Measurements from ENCODE around the gene SEPTIN11. TPM values are rescaled to one million over a fixed set of nuclear protein-coding genes. Genes with fewer than 3 reads are reported as not detected.

SEPTIN11 gene
- total and polyA plus RNA-seq, 9 of the 15 experiments (the other 6 are each of a cell fraction or from before 2014, with no cell fraction given): 25.7 to 142 (median 84.3) TPM

DNA sequence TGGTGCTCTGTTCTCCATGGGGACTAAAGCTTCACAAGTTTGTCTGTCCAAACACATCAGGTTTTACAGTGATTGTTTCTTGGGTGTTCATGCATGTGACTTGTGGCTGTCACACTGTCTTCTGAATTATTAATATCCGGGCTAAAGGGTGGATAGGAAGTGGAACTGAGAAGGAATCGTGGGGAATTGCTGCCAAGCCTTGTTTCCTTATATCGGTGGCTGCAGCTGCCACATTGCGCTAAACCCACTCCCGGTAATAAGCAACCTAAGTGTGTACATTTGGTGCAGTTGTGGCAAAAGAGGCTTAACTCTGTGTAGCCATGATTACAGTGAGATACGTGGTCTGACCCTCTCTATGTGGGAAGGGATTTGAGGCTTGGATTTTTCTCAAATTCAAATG, 30.7 kb downstream of the SEPTIN11 start:
- H3K4me1 ChIP-seq (replicated peaks in 1 of 2; ENCODE audit: control insufficient read depth in 2 of 2, insufficient read depth in 2 of 2, low read length in 2 of 2): peaks cover 5 to 30% of the 10 kb centered on the region in 2 experiments; a peak in 4 of 5 replicates
- no peak overlapping the region for H3K27ac ChIP-seq (ENCODE audit: extremely low read depth, low read depth, low read length)
- TF ChIP-seq, protein P1, sequence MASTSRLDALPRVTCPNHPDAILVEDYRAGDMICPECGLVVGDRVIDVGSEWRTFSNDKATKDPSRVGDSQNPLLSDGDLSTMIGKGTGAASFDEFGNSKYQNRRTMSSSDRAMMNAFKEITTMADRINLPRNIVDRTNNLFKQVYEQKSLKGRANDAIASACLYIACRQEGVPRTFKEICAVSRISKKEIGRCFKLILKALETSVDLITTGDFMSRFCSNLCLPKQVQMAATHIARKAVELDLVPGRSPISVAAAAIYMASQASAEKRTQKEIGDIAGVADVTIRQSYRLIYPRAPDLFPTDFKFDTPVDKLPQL (IDR thresholded peaks at IDR 0.05; ENCODE audit: extremely low read depth, insufficient read length): no peak
- no peak for TF ChIP-seq ELF2 (CRISPR knock-in tag; IDR thresholded peaks at IDR 0.05)
- TF ChIP-seq, protein P2, sequence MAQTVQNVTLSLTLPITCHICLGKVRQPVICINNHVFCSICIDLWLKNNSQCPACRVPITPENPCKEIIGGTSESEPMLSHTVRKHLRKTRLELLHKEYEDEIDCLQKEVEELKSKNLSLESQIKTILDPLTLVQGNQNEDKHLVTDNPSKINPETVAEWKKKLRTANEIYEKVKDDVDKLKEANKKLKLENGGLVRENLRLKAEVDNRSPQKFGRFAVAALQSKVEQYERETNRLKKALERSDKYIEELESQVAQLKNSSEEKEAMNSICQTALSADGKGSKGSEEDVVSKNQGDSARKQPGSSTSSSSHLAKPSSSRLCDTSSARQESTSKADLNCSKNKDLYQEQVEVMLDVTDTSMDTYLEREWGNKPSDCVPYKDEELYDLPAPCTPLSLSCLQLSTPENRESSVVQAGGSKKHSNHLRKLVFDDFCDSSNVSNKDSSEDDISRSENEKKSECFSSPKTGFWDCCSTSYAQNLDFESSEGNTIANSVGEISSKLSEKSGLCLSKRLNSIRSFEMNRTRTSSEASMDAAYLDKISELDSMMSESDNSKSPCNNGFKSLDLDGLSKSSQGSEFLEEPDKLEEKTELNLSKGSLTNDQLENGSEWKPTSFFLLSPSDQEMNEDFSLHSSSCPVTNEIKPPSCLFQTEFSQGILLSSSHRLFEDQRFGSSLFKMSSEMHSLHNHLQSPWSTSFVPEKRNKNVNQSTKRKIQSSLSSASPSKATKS (CRISPR knock-in tag; IDR thresholded peaks at IDR 0.05): no peak
- no peak for TF ChIP-seq NCOA4 (IDR thresholded peaks at IDR 0.05; ENCODE audit: partially characterized antibody)
- TF ChIP-seq TEAD2 (tag; IDR thresholded peaks at IDR 0.05): no peak
- no peak for TF ChIP-seq ZNF24 (IDR thresholded peaks at IDR 0.05)
- TF ChIP-seq XRCC5 (IDR thresholded peaks at IDR 0.05; ENCODE audit: low read depth, low read length): no peak
- TF ChIP-seq ZNF253 (CRISPR knock-in tag; conservative IDR thresholded peaks at IDR 0.05): no peak
- no peak for TF ChIP-seq MAZ (CRISPR knock-in tag; conservative IDR thresholded peaks at IDR 0.05 in 1 of 2, IDR thresholded peaks at IDR 0.05 in 1 of 2)
- TF ChIP-seq, protein P3, sequence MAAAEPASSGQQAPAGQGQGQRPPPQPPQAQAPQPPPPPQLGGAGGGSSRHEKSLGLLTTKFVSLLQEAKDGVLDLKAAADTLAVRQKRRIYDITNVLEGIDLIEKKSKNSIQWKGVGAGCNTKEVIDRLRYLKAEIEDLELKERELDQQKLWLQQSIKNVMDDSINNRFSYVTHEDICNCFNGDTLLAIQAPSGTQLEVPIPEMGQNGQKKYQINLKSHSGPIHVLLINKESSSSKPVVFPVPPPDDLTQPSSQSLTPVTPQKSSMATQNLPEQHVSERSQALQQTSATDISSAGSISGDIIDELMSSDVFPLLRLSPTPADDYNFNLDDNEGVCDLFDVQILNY (CRISPR knock-in tag; IDR thresholded peaks at IDR 0.05): no peak
- TF ChIP-seq CREBBP (IDR thresholded peaks at IDR 0.05; ENCODE audit: low read depth, low read length): no peak
- no peak for TF ChIP-seq ZFP1 (CRISPR knock-in tag; IDR thresholded peaks at IDR 0.05)
- CTCF ChIA-PET (ENCODE audit: low intra/inter-chr PET ratio): no interaction called here
- POLR2A ChIA-PET: no interaction called here
- H3K9me3 ChIP-seq (replicated peaks; ENCODE audit: control insufficient read depth, insufficient read depth, low read depth, low read length): no peaks in the 10 kb centered on the region
- H3K9me1 ChIP-seq (ENCODE audit: control insufficient read depth, insufficient read depth, low read length): no peaks in the 10 kb centered on the region
- H3K27me3 ChIP-seq (ENCODE audit: control insufficient read depth in 2 of 2, insufficient read depth in 2 of 2, low read length in 2 of 2): no peaks in the 10 kb centered on the region
- no peak for FAIRE-seq
- no peak overlapping the region for H3K9ac ChIP-seq (ENCODE audit: insufficient read depth in 1 of 2, low read depth in 2 of 2, low read length in 2 of 2)
- H3K4me3 ChIP-seq: no peak overlapping the region
- no peak for ATAC-seq
- peaks cover 3% of the 10 kb centered on the region; the same call in 2 of the 3 replicates for H3K36me3 ChIP-seq (ENCODE audit: control insufficient read depth, insufficient read depth, low read length)
- peaks cover 81% of the 10 kb centered on the region for H3K79me2 ChIP-seq (ENCODE audit: control insufficient read depth, insufficient read depth, low read length)
- in situ Hi-C loops (cut with MboI) (no loop called here), intact Hi-C loops (cut with micrococcal nuclease) (no loop called here)
- no peak for DNase-seq (ENCODE audit: extremely low read depth in 1 of 4, low spot score in 3 of 4)
- H2AFZ ChIP-seq (ENCODE audit: low read depth, low read length): no peak overlapping the region
- 74% methylated on average over 6 of the region's 6 CpGs for whole genome bisulfite sequencing (ENCODE audit: insufficient coverage, low coverage, missing lambda C conversion rate)
- H4K20me1 ChIP-seq (replicated peaks; ENCODE audit: control insufficient read depth, insufficient read depth, low read length): no peaks in the 10 kb centered on the region
- BruUV-seq (replicated peaks): no TSS peak
- H3K4me2 ChIP-seq (ENCODE audit: insufficient read depth, low read length): no peak overlapping the region
